Measurements from ENCODE around the gene HOXA3. TPM values are rescaled to one million over a fixed set of nuclear protein-coding genes. Genes with fewer than 3 reads are reported as not detected.

The HOXA3 gene
- total RNA-seq, 1 experiment from 2014 or later, result 22.6 TPM

- DNase-seq, result peak in 1 of 2 experiments; percentile 18
- ChIA-PET CTCF (interaction anchor here (1.1 kb wide), 1 partner anchor 8 kb away, joined by 5 read pairs; no protein-coding TSS in a partner anchor), POLR2A (no interaction called here)
- peaks cover 27% of the 10 kb centered on the region for H3K36me3 Mint-ChIP-seq (ENCODE audit: insufficient read depth, unreplicated experiment)
- H3K27me3 Mint-ChIP-seq (ENCODE audit: insufficient read depth, unreplicated experiment), result no peaks in the 10 kb centered on the region
- Histone ChIP-seq H3K27me3 (replicated peaks; ENCODE audit: control insufficient read depth, insufficient read depth, low read length) (no peaks in the 10 kb centered on the region), H3K36me3 (ENCODE audit: control insufficient read depth, insufficient read depth, low read length) (no peaks in the 10 kb centered on the region; the same call in 1 of the 2 replicates), H3K4me3 (ENCODE audit: low read depth, low read length) (no peak overlapping the region), H3K9me3 (no peaks in the 10 kb centered on the region), H3K4me1 (peaks cover 22% of the 10 kb centered on the region)
- no peaks in the 10 kb centered on the region for H3K4me1 Mint-ChIP-seq (ENCODE audit: low read depth, unreplicated experiment)
- no peak overlapping the region for H3K4me3 Mint-ChIP-seq (ENCODE audit: unreplicated experiment)
- BruUV-seq (replicated peaks), result no TSS peak
- no peaks in the 10 kb centered on the region for H3K9me3 Mint-ChIP-seq (ENCODE audit: unreplicated experiment)
- intact Hi-C loops (cut with micrococcal nuclease; ENCODE audit: unreplicated experiment), result no loop called here
- H3K27ac Mint-ChIP-seq (ENCODE audit: unreplicated experiment), result no peak overlapping the region
- no peak for TF ChIP-seq CTCF (IDR thresholded peaks at IDR 0.05; ENCODE audit: insufficient read depth in 1 of 2, low read depth in 1 of 2, low read length in 1 of 2, severe bottlenecking in 1 of 2, unreplicated experiment in 1 of 2)
Measured at GRCh38 chr7:27152816-27153442, 546 bp upstream of the HOXA3 start.

- no peaks in the 10 kb centered on the region for H3K4me1 Mint-ChIP-seq (ENCODE audit: low read depth, unreplicated experiment)
- no peaks in the 10 kb centered on the region for H3K27me3 Mint-ChIP-seq (ENCODE audit: insufficient read depth, unreplicated experiment)
- ChIA-PET CTCF (interaction anchor here (0.5 to 4.0 kb wide), 13 partner anchors 9 to 471 kb away, joined by 3 to 40 read pairs (median 3); partner anchors contain the start of genes HOXA4 and HOXA9), POLR2A (interaction anchor here (1.0 kb wide), 2 partner anchors 9 to 36 kb away, joined by 4 to 5 read pairs; no protein-coding TSS in a partner anchor)
- intact Hi-C loops (cut with micrococcal nuclease; ENCODE audit: unreplicated experiment), result loop anchor here (1.0 kb wide), 1 partner anchor 10 kb away; no protein-coding TSS in a partner anchor
- no peaks in the 10 kb centered on the region for H3K27me3 ChIP-seq (replicated peaks; ENCODE audit: control insufficient read depth, insufficient read depth, low read length)
- peak in 1 of 2 experiments; percentile 38 for DNase-seq
- H3K9me3 ChIP-seq, result no peaks in the 10 kb centered on the region
- peaks cover 25% of the 10 kb centered on the region for H3K36me3 Mint-ChIP-seq (ENCODE audit: insufficient read depth, unreplicated experiment)
- no peak for TF ChIP-seq CTCF (IDR thresholded peaks at IDR 0.05; ENCODE audit: insufficient read depth in 1 of 2, low read depth in 1 of 2, low read length in 1 of 2, severe bottlenecking in 1 of 2, unreplicated experiment in 1 of 2)
- H3K4me1 ChIP-seq, result peaks cover 27% of the 10 kb centered on the region
- peak overlapping the region; percentile 82 for H3K27ac Mint-ChIP-seq (ENCODE audit: unreplicated experiment)
- H3K9me3 Mint-ChIP-seq (ENCODE audit: unreplicated experiment), result no peaks in the 10 kb centered on the region
- H3K36me3 ChIP-seq (ENCODE audit: control insufficient read depth, insufficient read depth, low read length), result no peaks in the 10 kb centered on the region; the same call in 1 of the 2 replicates
- BruUV-seq (replicated peaks), result no TSS peak
- peak overlapping the region; percentile 94 for H3K4me3 Mint-ChIP-seq (ENCODE audit: unreplicated experiment)
- peak overlapping the region; percentile 68 for H3K4me3 ChIP-seq (ENCODE audit: low read depth, low read length)
Measured at GRCh38 chr7:27151341-27151930, 947 bp downstream of the HOXA3 start.

- no peaks in the 10 kb centered on the region for H3K9me3 Mint-ChIP-seq (ENCODE audit: unreplicated experiment)
- peaks cover 19% of the 10 kb centered on the region for H3K36me3 Mint-ChIP-seq (ENCODE audit: insufficient read depth, unreplicated experiment)
- H3K4me3 ChIP-seq (ENCODE audit: low read depth, low read length), result peak overlapping the region; percentile 68
- TF ChIP-seq CTCF (IDR thresholded peaks at IDR 0.05; ENCODE audit: insufficient read depth in 1 of 2, low read depth in 1 of 2, low read length in 1 of 2, severe bottlenecking in 1 of 2, unreplicated experiment in 1 of 2), result peak; percentile 76 to 92
- intact Hi-C loops (cut with micrococcal nuclease; ENCODE audit: unreplicated experiment), result loop anchor here (1.0 kb wide), 1 partner anchor 11 kb away; no protein-coding TSS in a partner anchor
- H3K27me3 Mint-ChIP-seq (ENCODE audit: insufficient read depth, unreplicated experiment), result no peaks in the 10 kb centered on the region
- peak; percentile 62 to 85 for DNase-seq
- peak overlapping the region; percentile 94 for H3K4me3 Mint-ChIP-seq (ENCODE audit: unreplicated experiment)
- peak overlapping the region; percentile 82 for H3K27ac Mint-ChIP-seq (ENCODE audit: unreplicated experiment)
- no TSS peak for BruUV-seq (replicated peaks)
- H3K4me1 Mint-ChIP-seq (ENCODE audit: low read depth, unreplicated experiment), result no peaks in the 10 kb centered on the region
- H3K27me3 ChIP-seq (replicated peaks; ENCODE audit: control insufficient read depth, insufficient read depth, low read length), result no peaks in the 10 kb centered on the region
- peaks cover 27% of the 10 kb centered on the region for H3K4me1 ChIP-seq
- POLR2A ChIA-PET, result interaction anchor here (1.0 kb wide), 2 partner anchors 10 to 35 kb away, joined by 4 to 5 read pairs; no protein-coding TSS in a partner anchor
- CTCF ChIA-PET, result interaction anchor here (0.5 to 4.0 kb wide), 13 partner anchors 11 to 470 kb away, joined by 3 to 40 read pairs (median 3); partner anchors contain the start of genes HOXA4 and HOXA9
- H3K36me3 ChIP-seq (ENCODE audit: control insufficient read depth, insufficient read depth, low read length), result no peaks in the 10 kb centered on the region; the same call in 1 of the 2 replicates
- H3K9me3 ChIP-seq, result no peaks in the 10 kb centered on the region
Measured at GRCh38 chr7:27150568-27151340, 1.6 kb downstream of the HOXA3 start.
